Stimulated activated naive CD8-positive, alpha-beta T cell treated with anti-CD3 and anti-CD28 coated beads, Interleukin-15, Interleukin-2, amounts not matched to agents 100 ng/mL and 50 ng/mL, for 24 hours (primary cell): ENCODE measurements around the gene TXNRD1.

Experiments used
- H3K27ac Mint-ChIP-seq: one replicate; pipeline ENCODE4 v1.8.0; 2021; ENCODE audit warnings: mild to moderate bottlenecking, mixed read lengths
- H3K27me3 Mint-ChIP-seq: one replicate; pipeline ENCODE4 v1.8.0; 2021; ENCODE audit warnings: mixed read lengths
- H3K36me3 Mint-ChIP-seq: one replicate; pipeline ENCODE4 v1.8.0; 2021; ENCODE audit warnings: low read depth, mixed read lengths
- H3K4me1 Mint-ChIP-seq: one replicate; pipeline ENCODE4 v1.8.0; 2021; ENCODE audit warnings: low read depth, mixed read lengths
- H3K4me3 Mint-ChIP-seq: one replicate; pipeline ENCODE4 v1.8.0; 2021; ENCODE audit warnings: mild to moderate bottlenecking, mixed read lengths
- H3K9me3 Mint-ChIP-seq: one replicate; pipeline ENCODE4 v1.8.0; 2021; ENCODE audit warnings: mixed read lengths

TXNRD1 gene

GRCh38 chr12:104275689-104276088, 60.1 kb downstream of the TXNRD1 start:
- Mint-ChIP-seq H3K4me3 (no peak overlapping the region), H3K4me1 (peaks cover 15% of the 10 kb centered on the region), H3K27me3 (peaks cover 5% of the 10 kb centered on the region), H3K9me3 (no peaks in the 10 kb centered on the region), H3K27ac (no peak overlapping the region), H3K36me3 (no peaks in the 10 kb centered on the region)

DNA sequence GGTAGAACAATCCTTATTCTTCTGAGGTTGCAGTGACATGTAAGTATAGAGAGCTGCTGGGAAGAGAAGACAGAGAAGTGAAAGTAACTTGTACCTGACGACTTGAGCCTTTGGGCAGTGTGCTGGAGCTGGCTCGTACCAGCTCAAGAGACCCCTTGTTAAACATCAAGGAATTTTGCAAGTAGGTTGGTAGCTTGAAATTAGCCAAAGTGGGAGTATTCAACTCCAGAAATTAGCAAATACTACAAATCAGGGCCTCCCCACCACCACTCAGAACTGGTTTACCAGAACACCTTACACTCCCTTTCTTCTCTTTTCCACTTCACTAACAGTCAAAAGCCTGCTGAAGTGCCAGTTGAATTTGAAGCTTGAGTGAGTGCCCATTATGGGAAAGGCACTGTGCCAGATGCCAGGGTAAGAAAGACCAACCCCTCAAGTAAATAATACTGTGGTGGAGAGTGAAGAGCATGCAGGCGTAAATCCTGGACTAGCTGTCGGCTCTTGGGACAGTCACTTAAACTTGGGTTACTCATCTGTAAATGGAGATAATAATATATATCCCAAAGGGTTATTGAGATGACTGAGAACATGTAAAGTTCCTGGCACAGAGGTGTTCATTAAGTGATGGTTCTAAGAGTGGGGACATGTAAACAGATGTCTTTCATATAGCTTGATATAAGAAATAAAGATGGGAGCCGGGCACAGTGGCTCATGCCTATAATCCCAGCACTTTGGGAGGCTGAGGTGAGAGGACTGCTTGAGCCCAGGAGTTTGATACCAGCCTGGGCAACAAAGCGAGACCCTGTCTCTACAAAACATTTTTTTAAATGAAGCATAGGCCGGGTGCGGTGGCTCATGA, 60.9 kb downstream of the TXNRD1 start:
- peaks cover 5% of the 10 kb centered on the region for H3K27me3 Mint-ChIP-seq
- H3K4me3 Mint-ChIP-seq, result peak overlapping the region; percentile 35
- H3K36me3 Mint-ChIP-seq, result no peaks in the 10 kb centered on the region
- H3K4me1 Mint-ChIP-seq, result peaks cover 19% of the 10 kb centered on the region
- H3K9me3 Mint-ChIP-seq, result no peaks in the 10 kb centered on the region
- H3K27ac Mint-ChIP-seq, result no peak overlapping the region

GRCh38 chr12:104279164-104279563, 63.6 kb downstream of the TXNRD1 start:
- Mint-ChIP-seq H3K4me3 (no peak overlapping the region), H3K4me1 (peaks cover 19% of the 10 kb centered on the region), H3K27ac (no peak overlapping the region), H3K27me3 (peaks cover 8% of the 10 kb centered on the region), H3K36me3 (no peaks in the 10 kb centered on the region), H3K9me3 (no peaks in the 10 kb centered on the region)

DNA sequence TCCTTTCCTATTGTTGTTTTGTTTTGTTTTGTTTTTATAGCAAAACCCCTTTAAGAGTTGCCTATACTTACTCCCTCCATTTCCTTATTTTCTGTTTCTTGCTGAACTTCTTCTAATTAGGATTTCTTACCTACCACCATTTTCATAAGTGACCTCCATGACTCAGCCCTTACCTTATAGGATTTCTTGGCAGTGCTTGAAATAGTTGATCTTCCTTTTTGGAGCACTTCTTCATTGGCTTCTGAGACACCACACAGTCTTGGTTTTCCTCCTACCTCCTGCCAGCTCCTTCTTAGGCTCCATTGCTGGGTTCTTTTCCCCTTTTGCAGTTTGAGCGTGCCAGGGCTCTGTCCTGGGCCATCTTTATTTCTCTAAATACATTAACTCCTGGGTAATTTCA, 64.5 kb downstream of the TXNRD1 start:
- no peak overlapping the region for H3K4me3 Mint-ChIP-seq
- peaks cover 8% of the 10 kb centered on the region for H3K27me3 Mint-ChIP-seq
- no peaks in the 10 kb centered on the region for H3K36me3 Mint-ChIP-seq
- H3K9me3 Mint-ChIP-seq, result no peaks in the 10 kb centered on the region
- H3K4me1 Mint-ChIP-seq, result peaks cover 19% of the 10 kb centered on the region
- H3K27ac Mint-ChIP-seq, result no peak overlapping the region

DNA sequence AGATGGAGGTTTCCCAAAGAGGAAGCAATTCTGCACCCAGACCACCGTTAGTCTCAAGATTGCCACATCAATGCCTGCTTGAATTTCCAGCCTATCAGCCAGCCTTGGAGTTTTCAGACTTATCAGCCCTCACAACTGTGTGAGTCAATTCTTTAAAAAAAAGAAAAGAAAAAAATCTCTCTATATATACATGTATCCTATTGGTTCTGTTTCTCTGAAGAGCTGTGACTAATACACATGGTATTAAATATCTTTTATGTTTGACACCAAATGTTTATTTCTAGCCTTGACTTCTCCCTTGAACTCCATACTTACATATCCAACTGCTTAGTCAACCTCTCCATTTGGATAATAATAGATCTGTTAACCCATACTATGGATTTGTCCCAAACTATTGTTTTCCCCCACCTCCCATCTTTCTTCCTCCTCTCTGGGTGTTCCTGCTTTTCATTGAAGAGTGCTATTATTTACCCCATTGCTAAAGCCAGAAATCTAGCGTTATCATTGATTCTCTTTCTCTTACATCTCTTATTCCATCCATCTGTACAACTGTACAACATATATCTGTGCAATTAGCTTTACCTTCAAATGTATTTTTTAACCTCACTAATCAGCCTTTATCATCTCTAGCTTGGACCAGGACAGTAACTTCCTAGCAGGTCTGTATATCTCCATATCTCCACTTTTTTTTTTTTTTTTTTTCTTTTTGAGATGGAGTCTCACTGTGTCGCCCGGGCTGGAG, 65.3 kb downstream of the TXNRD1 start:
- H3K9me3 Mint-ChIP-seq, result no peaks in the 10 kb centered on the region
- peaks cover 21% of the 10 kb centered on the region for H3K4me1 Mint-ChIP-seq
- peaks cover 8% of the 10 kb centered on the region for H3K27me3 Mint-ChIP-seq
- no peak overlapping the region for H3K4me3 Mint-ChIP-seq
- no peak overlapping the region for H3K27ac Mint-ChIP-seq
- H3K36me3 Mint-ChIP-seq, result no peaks in the 10 kb centered on the region

DNA sequence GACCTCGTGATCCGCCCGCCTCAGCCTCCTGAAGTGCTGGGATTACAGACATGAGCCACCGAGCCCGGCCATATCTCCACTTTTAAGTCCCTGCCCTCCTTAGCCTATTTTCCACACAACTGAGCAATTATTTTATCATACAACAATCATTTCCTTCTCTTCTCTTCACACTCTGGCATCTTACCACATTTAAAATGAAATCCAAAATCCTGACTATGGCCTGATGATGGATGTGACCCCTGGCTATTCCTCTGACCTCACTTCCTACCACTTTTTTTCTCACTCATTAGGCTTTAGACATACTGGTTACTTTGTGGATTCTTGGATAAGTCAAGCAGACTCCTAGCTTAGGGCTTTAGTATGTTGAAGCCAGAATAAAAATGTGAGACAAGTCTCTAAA, 66.1 kb downstream of the TXNRD1 start:
- Mint-ChIP-seq H3K9me3 (no peaks in the 10 kb centered on the region), H3K36me3 (no peaks in the 10 kb centered on the region), H3K4me1 (peaks cover 22% of the 10 kb centered on the region), H3K27me3 (peaks cover 8% of the 10 kb centered on the region), H3K27ac (no peak overlapping the region), H3K4me3 (no peak overlapping the region)

GRCh38 chr12:104282109-104282508, 66.5 kb downstream of the TXNRD1 start:
- no peak overlapping the region for H3K4me3 Mint-ChIP-seq
- H3K36me3 Mint-ChIP-seq, result peaks cover under 1% of the 10 kb centered on the region
- H3K27me3 Mint-ChIP-seq, result peaks cover 8% of the 10 kb centered on the region
- no peaks in the 10 kb centered on the region for H3K9me3 Mint-ChIP-seq
- peaks cover 25% of the 10 kb centered on the region for H3K4me1 Mint-ChIP-seq
- H3K27ac Mint-ChIP-seq, result no peak overlapping the region

- Mint-ChIP-seq H3K27me3 (peaks cover 3% of the 10 kb centered on the region), H3K9me3 (no peaks in the 10 kb centered on the region)
Observed at GRCh38 chr12:104285740-104286515, 70.3 kb downstream of the TXNRD1 start.

DNA sequence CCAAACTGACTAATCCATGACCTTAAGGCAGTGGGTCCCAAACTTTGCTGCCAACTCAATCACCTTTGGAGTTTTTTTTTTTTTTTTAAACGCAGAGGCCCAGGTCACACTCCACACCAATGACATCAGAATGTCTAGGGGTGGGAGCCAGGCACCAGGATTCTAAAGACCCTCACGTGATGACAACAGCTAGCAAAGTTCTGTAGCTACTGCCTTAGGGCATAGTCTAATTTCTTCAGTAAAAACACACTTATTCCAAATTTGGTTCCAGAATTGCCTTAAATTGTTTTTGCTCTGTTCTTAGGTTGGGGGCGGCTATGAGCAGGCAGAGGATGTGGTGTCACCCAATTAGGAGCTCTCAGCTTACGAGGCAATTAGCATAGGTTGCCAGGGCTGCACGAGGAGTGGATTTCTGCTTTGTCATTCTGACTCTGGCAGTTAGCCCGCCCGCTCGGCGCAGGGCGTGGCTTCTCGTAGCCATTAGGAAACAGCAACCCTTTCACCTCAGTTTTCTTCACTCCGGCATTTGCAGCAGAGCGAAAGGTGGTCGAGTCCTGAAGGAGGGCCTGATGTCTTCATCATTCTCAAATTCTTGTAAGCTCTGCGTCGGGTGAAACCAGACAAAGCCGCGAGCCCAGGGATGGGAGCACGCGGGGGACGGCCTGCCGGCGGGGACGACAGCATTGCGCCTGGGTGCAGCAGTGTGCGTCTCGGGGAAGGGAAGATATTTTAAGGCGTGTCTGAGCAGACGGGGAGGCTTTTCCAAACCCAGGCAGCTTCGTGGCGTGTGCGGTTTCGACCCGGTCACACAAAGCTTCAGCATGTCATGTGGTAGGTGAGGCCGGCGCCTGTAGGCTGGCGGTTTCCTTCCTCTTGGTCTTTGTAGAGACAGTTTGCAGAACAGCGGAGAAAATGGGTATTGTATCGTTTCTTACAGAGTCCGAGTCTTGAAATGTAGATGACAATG, 71.2 kb downstream of the TXNRD1 start:
- H3K27me3 Mint-ChIP-seq, result peaks cover 1% of the 10 kb centered on the region
- H3K4me1 Mint-ChIP-seq, result peaks cover 23% of the 10 kb centered on the region
- peak overlapping the region; percentile 98 for H3K4me3 Mint-ChIP-seq
- H3K36me3 Mint-ChIP-seq, result peaks cover 21% of the 10 kb centered on the region
- H3K27ac Mint-ChIP-seq, result peak overlapping the region; percentile 99
- H3K9me3 Mint-ChIP-seq, result no peaks in the 10 kb centered on the region

More at GRCh38 chr12:104285740-104286515, 70.3 kb downstream of the TXNRD1 start:
- Mint-ChIP-seq H3K36me3 (peaks cover 17% of the 10 kb centered on the region), H3K4me3 (peak overlapping the region; percentile 98), H3K4me1 (peaks cover 25% of the 10 kb centered on the region), H3K27ac (peak overlapping the region; percentile 99)

GRCh38 chr12:104288635-104289274, 73.2 kb downstream of the TXNRD1 start:
- Mint-ChIP-seq H3K27ac (peak overlapping the region; percentile 99), H3K27me3 (no peaks in the 10 kb centered on the region), H3K4me1 (peaks cover 30% of the 10 kb centered on the region), H3K9me3 (no peaks in the 10 kb centered on the region), H3K36me3 (peaks cover 39% of the 10 kb centered on the region), H3K4me3 (peak overlapping the region; percentile 98)

DNA sequence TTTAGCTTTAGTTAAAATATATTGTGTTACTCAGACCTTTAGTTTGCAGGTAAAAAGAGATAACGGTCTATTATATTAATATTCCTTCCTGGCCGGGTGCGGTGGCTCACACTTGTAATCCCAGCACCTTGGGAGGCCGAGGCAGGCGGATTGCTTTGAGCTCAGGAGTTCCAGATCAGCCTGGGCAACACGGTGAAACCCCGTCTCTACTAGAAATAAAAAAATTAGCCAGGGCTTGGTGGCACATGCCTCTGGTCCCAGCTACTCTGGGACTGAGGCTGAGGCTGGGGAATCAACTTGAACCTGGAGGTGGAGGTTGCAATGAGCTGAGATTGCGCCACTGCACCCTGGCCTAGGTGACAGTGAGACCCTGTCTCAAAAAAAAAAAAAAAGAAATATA, 74.7 kb downstream of the TXNRD1 start:
- peaks cover 53% of the 10 kb centered on the region for H3K36me3 Mint-ChIP-seq
- no peak overlapping the region for H3K4me3 Mint-ChIP-seq
- H3K9me3 Mint-ChIP-seq, result no peaks in the 10 kb centered on the region
- H3K27ac Mint-ChIP-seq, result no peak overlapping the region
- no peaks in the 10 kb centered on the region for H3K27me3 Mint-ChIP-seq
- peaks cover 30% of the 10 kb centered on the region for H3K4me1 Mint-ChIP-seq

GRCh38 chr12:104290855-104291254, 75.3 kb downstream of the TXNRD1 start:
- Mint-ChIP-seq H3K27me3 (no peaks in the 10 kb centered on the region), H3K4me1 (peaks cover 26% of the 10 kb centered on the region), H3K9me3 (no peaks in the 10 kb centered on the region), H3K4me3 (no peak overlapping the region), H3K27ac (no peak overlapping the region), H3K36me3 (peaks cover 58% of the 10 kb centered on the region)

DNA sequence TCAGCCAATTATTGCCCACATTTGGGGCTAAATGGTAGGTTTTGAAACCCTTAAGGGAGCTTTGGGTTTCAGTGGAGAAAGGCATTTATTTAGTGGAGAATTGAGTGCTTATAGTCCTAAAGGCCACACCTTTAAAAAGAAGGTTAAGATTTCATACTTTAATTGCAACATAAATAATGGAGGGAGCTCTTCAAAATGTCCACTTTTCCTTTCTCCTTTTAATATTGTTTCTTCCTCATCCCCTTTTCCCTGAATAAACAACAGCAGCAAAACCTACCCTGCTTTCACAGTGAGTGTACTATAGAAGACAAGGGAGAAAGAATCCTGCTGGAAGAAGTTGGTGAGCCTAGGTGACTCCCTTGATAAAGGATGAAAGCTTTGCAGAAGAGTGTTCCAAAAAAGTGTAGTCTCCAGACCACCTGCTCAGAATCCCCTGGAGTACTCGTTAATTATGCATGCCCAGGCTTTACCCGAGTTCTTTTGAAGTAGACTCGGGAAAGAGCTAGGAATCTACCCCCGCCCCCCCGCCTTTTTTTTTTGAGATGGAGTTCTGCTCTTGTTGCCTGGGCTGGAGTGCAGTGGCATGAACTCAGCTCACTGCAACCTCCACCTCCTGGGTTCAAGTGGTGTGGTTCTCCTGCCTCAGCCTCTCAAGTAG, 76.4 kb downstream of the TXNRD1 start:
- Mint-ChIP-seq H3K9me3 (no peaks in the 10 kb centered on the region), H3K4me3 (no peak overlapping the region), H3K27me3 (no peaks in the 10 kb centered on the region), H3K27ac (no peak overlapping the region), H3K36me3 (peaks cover 65% of the 10 kb centered on the region), H3K4me1 (peaks cover 21% of the 10 kb centered on the region)
